ENCODE results near the gene TMIGD2. TPM values are rescaled to one million over a fixed set of nuclear protein-coding genes. Genes with fewer than 3 reads are reported as not detected.

The TMIGD2 gene
- total RNA-seq, 1 experiment from 2014 or later: not detected

DNA sequence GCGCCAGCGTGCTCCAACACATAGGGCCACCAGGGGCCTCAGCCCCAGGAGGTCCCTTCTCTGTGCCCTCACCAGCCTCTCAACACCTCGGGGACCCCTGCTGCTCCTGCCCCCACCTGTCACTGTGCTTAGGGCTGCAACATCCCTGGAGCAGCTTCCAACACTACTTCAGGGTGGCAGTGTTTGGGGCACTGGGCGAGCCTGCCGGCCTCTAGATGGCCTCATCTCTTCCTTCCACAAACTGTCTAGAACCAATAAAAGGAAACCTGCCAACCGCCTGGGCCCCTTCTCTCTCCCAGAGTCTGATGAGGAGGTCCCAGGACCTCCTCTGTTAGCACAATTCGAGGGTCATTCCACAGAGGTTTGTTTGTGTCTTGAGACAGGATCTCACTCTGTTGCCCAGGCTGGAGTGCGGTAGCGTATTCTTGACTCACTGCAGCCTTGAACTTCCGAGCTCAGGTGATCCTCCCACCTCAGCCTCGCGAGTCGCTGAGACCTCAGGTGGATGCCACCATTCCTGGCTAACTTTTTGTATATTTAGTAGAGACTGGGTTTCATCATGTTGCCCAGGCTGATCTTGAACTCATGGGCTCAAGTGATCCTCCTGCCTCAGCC lies 33.3 kb downstream of the TMIGD2 start:
- TF ChIP-seq, protein P1, sequence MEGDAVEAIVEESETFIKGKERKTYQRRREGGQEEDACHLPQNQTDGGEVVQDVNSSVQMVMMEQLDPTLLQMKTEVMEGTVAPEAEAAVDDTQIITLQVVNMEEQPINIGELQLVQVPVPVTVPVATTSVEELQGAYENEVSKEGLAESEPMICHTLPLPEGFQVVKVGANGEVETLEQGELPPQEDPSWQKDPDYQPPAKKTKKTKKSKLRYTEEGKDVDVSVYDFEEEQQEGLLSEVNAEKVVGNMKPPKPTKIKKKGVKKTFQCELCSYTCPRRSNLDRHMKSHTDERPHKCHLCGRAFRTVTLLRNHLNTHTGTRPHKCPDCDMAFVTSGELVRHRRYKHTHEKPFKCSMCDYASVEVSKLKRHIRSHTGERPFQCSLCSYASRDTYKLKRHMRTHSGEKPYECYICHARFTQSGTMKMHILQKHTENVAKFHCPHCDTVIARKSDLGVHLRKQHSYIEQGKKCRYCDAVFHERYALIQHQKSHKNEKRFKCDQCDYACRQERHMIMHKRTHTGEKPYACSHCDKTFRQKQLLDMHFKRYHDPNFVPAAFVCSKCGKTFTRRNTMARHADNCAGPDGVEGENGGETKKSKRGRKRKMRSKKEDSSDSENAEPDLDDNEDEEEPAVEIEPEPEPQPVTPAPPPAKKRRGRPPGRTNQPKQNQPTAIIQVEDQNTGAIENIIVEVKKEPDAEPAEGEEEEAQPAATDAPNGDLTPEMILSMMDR (conservative IDR thresholded peaks at IDR 0.05; ENCODE audit: low read depth, low read length): peak; percentile 26; the same call in 1 of the 2 replicates
- TF ChIP-seq EZH2 (IDR thresholded peaks at IDR 0.05; ENCODE audit: borderline replicate concordance, low read depth, low read length, poor library complexity, severe bottlenecking): no peak
- intact Hi-C loops (cut with micrococcal nuclease; ENCODE audit: unreplicated experiment): loop anchor here (5.0 kb wide), 1 partner anchor 258 kb away; no protein-coding TSS in a partner anchor
- H3K4me1 ChIP-seq (ENCODE audit: insufficient read depth, low read length, poor library complexity, severe bottlenecking): no peaks in the 10 kb centered on the region
- H3K4me3 ChIP-seq (ENCODE audit: low read depth, low read length, poor library complexity, severe bottlenecking): no peak overlapping the region
- ChIA-PET POLR2A (ENCODE audit: low non-redundant PET) (no interaction called here), CTCF (interaction anchor here (1.7 to 2.5 kb wide), 2 partner anchors 9 to 84 kb away, joined by 6 to 21 read pairs; no protein-coding TSS in a partner anchor)
- H3K27me3 ChIP-seq (replicated peaks; ENCODE audit: insufficient read depth, low read depth, low read length, poor library complexity): no peaks in the 10 kb centered on the region
- BruUV-seq (replicated peaks): no TSS peak
- no peak overlapping the region for H3K27ac ChIP-seq (ENCODE audit: low read depth, low read length, poor library complexity, severe bottlenecking)
- DNase-seq (ENCODE audit: low spot score): no peak
- peaks cover 15% of the 10 kb centered on the region for H3K36me3 ChIP-seq (ENCODE audit: insufficient read depth, low read length, poor library complexity, severe bottlenecking)
- no peaks in the 10 kb centered on the region for H3K9me3 ChIP-seq (ENCODE audit: low read depth, low read length, poor library complexity, severe bottlenecking)

DNA sequence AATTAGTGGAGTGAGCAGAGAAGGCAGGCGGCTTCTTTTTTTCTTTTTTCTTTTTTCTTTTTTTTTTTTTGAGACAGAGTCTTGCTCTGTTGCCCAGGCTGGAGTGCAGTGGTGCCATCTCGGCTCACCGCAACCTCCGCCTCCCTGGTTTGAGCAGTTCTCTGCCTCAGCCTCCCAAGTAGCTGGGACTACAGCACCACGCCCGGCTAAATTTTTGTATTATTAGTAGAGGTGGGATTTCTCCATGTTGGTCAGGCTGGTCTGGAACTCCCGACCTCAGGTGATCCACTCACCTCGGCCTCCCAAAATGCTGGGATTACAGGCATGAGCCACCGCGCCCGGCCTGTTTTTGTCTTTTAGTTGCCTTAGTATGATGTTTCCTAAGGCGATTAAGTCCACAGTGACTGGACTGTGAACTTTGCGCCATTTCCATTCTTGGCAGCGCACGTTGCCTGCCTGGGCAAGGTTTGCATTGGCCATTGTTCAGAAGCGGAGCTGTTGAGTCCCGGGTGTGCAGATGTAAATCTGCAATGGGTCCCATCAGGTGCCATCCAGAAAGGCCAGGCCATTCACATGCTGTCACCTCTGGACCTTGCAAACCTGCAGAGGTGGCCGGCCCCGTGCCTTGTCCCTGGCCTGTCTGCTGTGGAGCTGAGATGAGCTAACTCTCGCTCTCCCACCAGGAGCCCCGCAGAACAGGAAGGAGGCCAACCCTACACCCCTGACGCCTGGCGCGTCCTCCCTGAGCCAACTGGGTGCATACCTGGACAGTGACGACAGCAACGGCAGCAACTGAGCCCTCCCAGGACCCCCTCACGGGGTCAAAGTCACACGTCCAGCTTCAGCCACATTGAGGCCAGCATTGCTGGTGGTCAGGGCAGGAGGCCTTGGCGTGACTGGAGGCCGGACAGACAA lies 34.0 kb downstream of the TMIGD2 start:
- no peaks in the 10 kb centered on the region for H3K27me3 ChIP-seq (replicated peaks; ENCODE audit: insufficient read depth, low read depth, low read length, poor library complexity)
- intact Hi-C loops (cut with micrococcal nuclease; ENCODE audit: unreplicated experiment): loop anchor here (1.0 to 5.0 kb wide), 3 partner anchors 84 to 259 kb away; partner anchors contain the start of gene SH3GL1
- BruUV-seq (replicated peaks): no TSS peak
- peaks cover 15% of the 10 kb centered on the region for H3K36me3 ChIP-seq (ENCODE audit: insufficient read depth, low read length, poor library complexity, severe bottlenecking)
- no peak overlapping the region for H3K27ac ChIP-seq (ENCODE audit: low read depth, low read length, poor library complexity, severe bottlenecking)
- no peaks in the 10 kb centered on the region for H3K9me3 ChIP-seq (ENCODE audit: low read depth, low read length, poor library complexity, severe bottlenecking)
- ChIA-PET POLR2A (ENCODE audit: low non-redundant PET) (no interaction called here), CTCF (interaction anchor here (0.7 to 2.5 kb wide), 11 partner anchors 10 to 368 kb away, joined by 4 to 21 read pairs (median 6); partner anchors contain the start of genes MPND and YJU2)
- H3K4me3 ChIP-seq (ENCODE audit: low read depth, low read length, poor library complexity, severe bottlenecking): no peak overlapping the region
- DNase-seq (ENCODE audit: low spot score): no peak
- TF ChIP-seq EZH2 (IDR thresholded peaks at IDR 0.05; ENCODE audit: borderline replicate concordance, low read depth, low read length, poor library complexity, severe bottlenecking): no peak
- TF ChIP-seq, protein P1 (conservative IDR thresholded peaks at IDR 0.05; ENCODE audit: low read depth, low read length): no peak
- no peaks in the 10 kb centered on the region for H3K4me1 ChIP-seq (ENCODE audit: insufficient read depth, low read length, poor library complexity, severe bottlenecking)

DNA sequence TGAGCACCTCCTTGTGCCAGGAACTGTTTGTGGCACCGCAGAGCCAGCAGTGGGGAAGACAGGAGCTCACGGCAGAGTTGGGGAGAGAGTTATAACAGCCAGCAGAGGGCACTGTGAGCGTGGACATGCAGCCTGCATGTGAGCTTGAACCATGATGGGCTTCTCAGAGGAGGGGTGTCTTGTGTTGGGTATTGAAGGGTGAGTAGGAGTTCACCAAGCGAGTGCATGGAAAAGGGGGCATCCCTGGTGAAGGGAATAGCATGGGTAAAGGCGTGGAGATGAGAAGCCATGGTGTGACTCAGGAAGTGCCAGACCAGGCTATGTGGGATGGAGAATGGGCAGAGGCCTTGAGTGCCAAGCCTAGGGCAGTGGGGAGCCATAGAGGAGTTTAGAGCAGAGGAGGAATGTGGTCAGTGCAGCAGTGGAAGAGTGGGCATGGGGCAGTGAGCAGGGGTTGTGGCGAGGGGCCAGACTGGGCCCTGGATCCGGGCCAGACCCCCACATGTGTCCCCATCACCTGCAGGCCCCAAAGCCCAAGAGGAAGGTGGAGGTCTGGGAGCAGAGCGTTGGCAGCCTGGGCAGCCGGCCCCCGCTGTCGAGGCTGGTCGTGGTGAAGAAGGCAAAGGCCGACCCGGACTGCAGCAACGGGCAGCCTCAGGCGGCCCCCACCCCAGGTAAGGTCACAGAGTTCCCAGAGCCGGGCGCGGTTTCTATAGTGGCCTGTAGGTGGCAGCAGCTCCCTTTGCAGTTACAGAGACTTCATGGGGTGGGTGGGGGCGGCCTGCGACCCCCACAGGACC lies 34.9 kb downstream of the TMIGD2 start:
- Histone ChIP-seq H3K4me1 (ENCODE audit: insufficient read depth, low read length, poor library complexity, severe bottlenecking) (no peaks in the 10 kb centered on the region), H3K27ac (ENCODE audit: low read depth, low read length, poor library complexity, severe bottlenecking) (no peak overlapping the region), H3K4me3 (ENCODE audit: low read depth, low read length, poor library complexity, severe bottlenecking) (no peak overlapping the region), H3K27me3 (replicated peaks; ENCODE audit: insufficient read depth, low read depth, low read length, poor library complexity) (no peaks in the 10 kb centered on the region), H3K36me3 (ENCODE audit: insufficient read depth, low read length, poor library complexity, severe bottlenecking) (peaks cover 15% of the 10 kb centered on the region), H3K9me3 (ENCODE audit: low read depth, low read length, poor library complexity, severe bottlenecking) (no peaks in the 10 kb centered on the region)
- no TSS peak for BruUV-seq (replicated peaks)
- CTCF ChIA-PET: interaction anchor here (0.5 to 2.5 kb wide), 13 partner anchors 10 to 369 kb away, joined by 4 to 21 read pairs (median 6); partner anchors contain the start of genes MPND, SH3GL1 and YJU2
- POLR2A ChIA-PET (ENCODE audit: low non-redundant PET): no interaction called here
- intact Hi-C loops (cut with micrococcal nuclease; ENCODE audit: unreplicated experiment): loop anchor here (1.0 to 5.0 kb wide), 3 partner anchors 85 to 260 kb away; partner anchors contain the start of gene SH3GL1
- DNase-seq (ENCODE audit: low spot score): peak; percentile 76
- TF ChIP-seq, protein P1 (conservative IDR thresholded peaks at IDR 0.05; ENCODE audit: low read depth, low read length): peak; percentile 80
- no peak for TF ChIP-seq EZH2 (IDR thresholded peaks at IDR 0.05; ENCODE audit: borderline replicate concordance, low read depth, low read length, poor library complexity, severe bottlenecking)
